ENCODE data around the gene OSBPL10. TPM values are rescaled to one million over a fixed set of nuclear protein-coding genes. Genes with fewer than 3 reads are reported as not detected.

The OSBPL10 gene
- total and polyA plus RNA-seq, 9 donors = 2.5 to 36.6 (median 10.6) TPM

DNA sequence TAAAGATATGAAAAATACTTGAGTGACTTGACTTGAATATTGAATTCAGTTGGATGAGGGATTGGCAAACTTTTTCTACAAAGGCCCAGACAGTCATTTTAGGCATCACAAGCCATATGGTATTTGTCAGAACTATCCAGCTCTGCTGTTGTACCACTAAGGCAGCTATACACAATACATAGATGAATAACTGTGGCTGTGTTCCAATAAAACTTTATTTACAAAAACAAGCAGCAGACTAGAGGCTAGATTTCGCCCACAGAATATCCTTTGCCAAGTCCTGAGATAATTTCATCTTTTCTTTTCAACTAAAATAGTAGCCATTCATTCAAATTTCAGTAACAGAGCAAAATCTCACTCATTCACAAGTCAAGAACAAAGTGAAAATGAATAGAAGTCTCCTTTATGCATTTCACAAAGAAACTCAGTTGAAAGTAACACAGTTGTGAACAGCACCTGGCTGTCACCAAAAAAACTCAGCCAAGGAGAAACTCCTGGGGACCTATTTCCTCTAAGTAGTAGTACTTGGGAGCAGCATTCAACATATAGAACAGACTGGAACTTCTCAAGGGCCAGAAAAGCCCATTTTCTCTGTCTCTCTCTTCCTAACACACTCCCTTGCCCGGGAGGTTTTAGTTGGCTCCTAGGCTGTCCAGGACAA, 56.3 kb downstream of the OSBPL10 start:
- no peak for TF ChIP-seq EP300 (IDR thresholded peaks at IDR 0.05)
- TF ChIP-seq POLR2A (IDR thresholded peaks at IDR 0.05) = no peak
- TF ChIP-seq, protein P1, sequence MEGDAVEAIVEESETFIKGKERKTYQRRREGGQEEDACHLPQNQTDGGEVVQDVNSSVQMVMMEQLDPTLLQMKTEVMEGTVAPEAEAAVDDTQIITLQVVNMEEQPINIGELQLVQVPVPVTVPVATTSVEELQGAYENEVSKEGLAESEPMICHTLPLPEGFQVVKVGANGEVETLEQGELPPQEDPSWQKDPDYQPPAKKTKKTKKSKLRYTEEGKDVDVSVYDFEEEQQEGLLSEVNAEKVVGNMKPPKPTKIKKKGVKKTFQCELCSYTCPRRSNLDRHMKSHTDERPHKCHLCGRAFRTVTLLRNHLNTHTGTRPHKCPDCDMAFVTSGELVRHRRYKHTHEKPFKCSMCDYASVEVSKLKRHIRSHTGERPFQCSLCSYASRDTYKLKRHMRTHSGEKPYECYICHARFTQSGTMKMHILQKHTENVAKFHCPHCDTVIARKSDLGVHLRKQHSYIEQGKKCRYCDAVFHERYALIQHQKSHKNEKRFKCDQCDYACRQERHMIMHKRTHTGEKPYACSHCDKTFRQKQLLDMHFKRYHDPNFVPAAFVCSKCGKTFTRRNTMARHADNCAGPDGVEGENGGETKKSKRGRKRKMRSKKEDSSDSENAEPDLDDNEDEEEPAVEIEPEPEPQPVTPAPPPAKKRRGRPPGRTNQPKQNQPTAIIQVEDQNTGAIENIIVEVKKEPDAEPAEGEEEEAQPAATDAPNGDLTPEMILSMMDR (IDR thresholded peaks at IDR 0.05) = no peak
- 67 to 73% (median 69%) methylated on average over 2 of the region's 2 CpGs for WGBS, 3 donors
- intact Hi-C loops (cut with DNase I) = no loop called here
- DNase-seq = no peak
- Histone ChIP-seq H3K4me1 (ENCODE audit: insufficient read depth) (no peaks in the 10 kb centered on the region), H3K27ac (no peak overlapping the region), H3K9me3 (peaks cover 0 to 3% of the 10 kb centered on the region in 2 donors), H3K27me3 (no peaks in the 10 kb centered on the region), H3K36me3 (no peaks in the 10 kb centered on the region), H3K4me3 (no peak overlapping the region)

DNA sequence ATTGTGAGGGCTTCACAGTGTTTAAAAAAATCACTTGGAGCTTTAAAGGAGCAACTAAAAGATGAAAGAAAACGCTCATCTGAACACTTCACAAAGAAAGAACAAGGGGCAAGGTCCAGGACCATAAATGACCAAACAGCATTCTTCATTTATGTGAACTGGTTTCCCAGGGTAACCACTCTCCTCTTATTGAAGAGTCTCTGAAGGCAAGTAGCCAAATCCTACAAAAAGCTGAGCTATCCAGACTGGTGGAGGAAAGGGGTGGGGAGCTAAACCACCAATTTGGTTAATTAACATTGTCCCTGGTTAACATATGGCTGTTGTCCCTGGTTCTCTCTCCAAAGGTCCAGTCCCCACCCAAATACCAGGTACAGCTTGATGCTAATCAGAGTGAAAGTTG, 58.1 kb downstream of the OSBPL10 start:
- H3K27ac ChIP-seq = no peak overlapping the region
- WGBS, 3 donors = 15 to 26% (median 23%) methylated on average over 1 of the region's 1 CpG
- DNase-seq = no peak
- no peaks in the 10 kb centered on the region for H3K27me3 ChIP-seq
- no peak overlapping the region for H3K4me3 ChIP-seq
- peaks cover 0 to 3% of the 10 kb centered on the region in 2 donors for H3K9me3 ChIP-seq
- TF ChIP-seq POLR2A (IDR thresholded peaks at IDR 0.05) (no peak), EP300 (IDR thresholded peaks at IDR 0.05) (no peak)
- TF ChIP-seq, protein P1 (IDR thresholded peaks at IDR 0.05) = no peak
- no peaks in the 10 kb centered on the region for H3K36me3 ChIP-seq
- intact Hi-C loops (cut with DNase I) = no loop called here
- peaks cover 2% of the 10 kb centered on the region for H3K4me1 ChIP-seq (ENCODE audit: insufficient read depth)

DNA sequence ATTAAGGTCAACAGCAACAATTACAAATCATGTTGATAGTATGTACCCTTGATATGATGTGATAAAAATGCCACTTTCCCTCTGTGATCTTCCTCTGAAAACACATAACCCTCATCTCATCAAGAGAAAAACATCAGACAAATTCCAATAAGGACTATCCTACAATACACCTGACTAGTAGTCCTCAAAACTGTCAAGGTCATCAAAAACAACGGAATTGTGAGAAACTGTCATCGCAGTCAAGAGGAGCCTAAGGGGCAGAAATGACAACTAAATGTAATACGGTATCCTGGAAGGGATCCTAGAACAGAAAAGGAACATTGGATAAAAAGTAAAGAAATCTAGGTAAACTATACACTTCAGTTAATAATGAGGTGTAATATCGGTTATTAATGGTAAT, 59.2 kb downstream of the OSBPL10 start:
- Histone ChIP-seq H3K4me1 (ENCODE audit: insufficient read depth) (peaks cover 5% of the 10 kb centered on the region), H3K27me3 (no peaks in the 10 kb centered on the region), H3K27ac (no peak overlapping the region), H3K4me3 (no peak overlapping the region), H3K36me3 (no peaks in the 10 kb centered on the region), H3K9me3 (peaks cover 0 to 3% of the 10 kb centered on the region in 2 donors)
- 73 to 93% (median 84%) methylated on average over 4 of the region's 4 CpGs for WGBS, 3 donors
- intact Hi-C loops (cut with DNase I) = no loop called here
- no peak for DNase-seq
- TF ChIP-seq POLR2A (IDR thresholded peaks at IDR 0.05) = no peak
- TF ChIP-seq EP300 (IDR thresholded peaks at IDR 0.05) = no peak
- TF ChIP-seq, protein P1 (IDR thresholded peaks at IDR 0.05) = no peak

DNA sequence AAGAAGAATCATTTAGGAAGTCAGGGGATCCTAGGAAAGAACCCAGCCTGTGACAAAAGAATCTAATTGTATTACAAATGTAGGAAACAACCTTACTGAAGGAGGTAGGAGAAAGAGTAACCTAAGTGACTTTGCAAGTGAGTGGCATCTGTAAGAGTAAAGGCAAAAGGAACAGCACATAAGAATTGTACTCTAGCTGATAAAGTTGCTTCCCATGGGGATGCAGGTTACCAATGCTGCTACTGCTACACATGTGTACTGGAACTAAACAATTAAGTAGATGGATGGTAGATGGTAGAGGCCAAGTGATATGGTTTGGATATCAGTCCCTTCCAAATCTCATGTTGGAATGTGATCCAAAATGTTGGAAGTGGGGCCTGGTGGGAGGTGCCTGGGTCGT, 60.8 kb downstream of the OSBPL10 start:
- peaks cover 0 to 3% of the 10 kb centered on the region in 2 donors for H3K9me3 ChIP-seq
- TF ChIP-seq POLR2A (IDR thresholded peaks at IDR 0.05) = no peak
- no peak for TF ChIP-seq EP300 (IDR thresholded peaks at IDR 0.05)
- TF ChIP-seq, protein P1 (IDR thresholded peaks at IDR 0.05) = no peak
- H3K27ac ChIP-seq = no peak overlapping the region
- intact Hi-C loops (cut with DNase I) = no loop called here
- WGBS, 3 donors = 70 to 85% (median 80%) methylated on average over 1 of the region's 1 CpG
- no peak for DNase-seq
- no peak overlapping the region for H3K4me3 ChIP-seq
- H3K27me3 ChIP-seq = no peaks in the 10 kb centered on the region
- peaks cover 5% of the 10 kb centered on the region for H3K4me1 ChIP-seq (ENCODE audit: insufficient read depth)
- H3K36me3 ChIP-seq = no peaks in the 10 kb centered on the region

Measured in ovary (tissue), 9 donors.